ENCODE data around the gene RPS15. TPM values are rescaled to one million over a fixed set of nuclear protein-coding genes. Genes with fewer than 3 reads are reported as not detected.

Gene RPS15
- total and polyA plus RNA-seq, 9 of the 15 experiments (the other 6 are each of a cell fraction or from before 2014, with no cell fraction given), result 605 to 2,791 (median 957) TPM

DNA sequence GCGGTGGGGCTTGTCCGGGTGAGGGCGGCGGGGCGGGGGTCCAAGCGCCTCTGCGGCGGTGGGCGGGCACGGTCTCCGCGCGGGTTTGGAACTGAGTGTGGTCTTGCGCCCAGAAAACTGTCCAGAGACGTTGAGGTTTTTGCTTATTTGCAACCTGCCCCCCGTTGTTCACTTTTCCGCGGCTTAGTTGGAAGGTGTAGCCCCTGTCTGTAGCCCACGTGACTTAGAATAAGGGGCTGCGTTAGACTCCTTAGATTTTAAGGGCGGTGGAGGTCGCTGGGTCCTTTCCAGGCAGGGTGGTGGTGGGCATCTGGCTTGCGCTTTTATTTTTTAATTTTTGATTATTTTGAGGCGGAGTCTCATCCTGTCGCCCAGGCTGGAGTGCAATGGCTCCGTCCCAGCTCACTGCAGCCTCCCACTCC lies 748 bp downstream of the RPS15 start:
- peaks cover 47 to 88% of the 10 kb centered on the region in 2 experiments for H3K4me1 ChIP-seq (replicated peaks in 1 of 2; ENCODE audit: control insufficient read depth in 2 of 2, insufficient read depth in 2 of 2, low read length in 2 of 2)
- peak overlapping the region; percentile 97 for H3K4me2 ChIP-seq (ENCODE audit: insufficient read depth, low read length)
- H3K79me2 ChIP-seq (ENCODE audit: control insufficient read depth, insufficient read depth, low read length), result peaks cover 52% of the 10 kb centered on the region
- CTCF ChIA-PET (ENCODE audit: low intra/inter-chr PET ratio), result no interaction called here
- peak overlapping the region; percentile 70 for H3K4me3 ChIP-seq
- H3K9me1 ChIP-seq (ENCODE audit: control insufficient read depth, insufficient read depth, low read length), result no peaks in the 10 kb centered on the region
- 0% methylated on average over 11 of the region's 26 CpGs for WGBS (ENCODE audit: insufficient coverage, low coverage, missing lambda C conversion rate)
- no TSS peak for BruUV-seq (replicated peaks)
- in situ Hi-C loops (cut with MboI), result no loop called here
- no peak overlapping the region for H2AFZ ChIP-seq (ENCODE audit: low read depth, low read length)
- H3K36me3 ChIP-seq (ENCODE audit: control insufficient read depth, insufficient read depth, low read length), result peaks cover 57% of the 10 kb centered on the region
- ATAC-seq, result peak; percentile 0; the same call in 1 of the 3 replicates
- no peaks in the 10 kb centered on the region for H3K27me3 ChIP-seq (ENCODE audit: control insufficient read depth in 2 of 2, insufficient read depth in 2 of 2, low read length in 2 of 2)
- peak in 1 of 4 experiments; percentile 56 for DNase-seq (ENCODE audit: extremely low read depth in 1 of 4, low spot score in 3 of 4)
- POLR2A ChIA-PET, result interaction anchor here (0.7 to 1.1 kb wide), 2 partner anchors 14 to 19 kb away, joined by 3 read pairs; no protein-coding TSS in a partner anchor
- H3K27ac ChIP-seq (ENCODE audit: extremely low read depth, low read depth, low read length), result peak overlapping the region; percentile 90
- FAIRE-seq, result no peak
- peaks cover 35% of the 10 kb centered on the region for H4K20me1 ChIP-seq (replicated peaks; ENCODE audit: control insufficient read depth, insufficient read depth, low read length)
- peak overlapping the region; percentile 93 to 100 for H3K9ac ChIP-seq (ENCODE audit: insufficient read depth in 1 of 2, low read depth in 2 of 2, low read length in 2 of 2)
- intact Hi-C loops (cut with micrococcal nuclease), result no loop called here
- H3K9me3 ChIP-seq (replicated peaks; ENCODE audit: control insufficient read depth, insufficient read depth, low read depth, low read length), result no peaks in the 10 kb centered on the region
- TF ChIP-seq, protein P1, sequence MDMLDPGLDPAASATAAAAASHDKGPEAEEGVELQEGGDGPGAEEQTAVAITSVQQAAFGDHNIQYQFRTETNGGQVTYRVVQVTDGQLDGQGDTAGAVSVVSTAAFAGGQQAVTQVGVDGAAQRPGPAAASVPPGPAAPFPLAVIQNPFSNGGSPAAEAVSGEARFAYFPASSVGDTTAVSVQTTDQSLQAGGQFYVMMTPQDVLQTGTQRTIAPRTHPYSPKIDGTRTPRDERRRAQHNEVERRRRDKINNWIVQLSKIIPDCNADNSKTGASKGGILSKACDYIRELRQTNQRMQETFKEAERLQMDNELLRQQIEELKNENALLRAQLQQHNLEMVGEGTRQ (CRISPR knock-in tag; IDR thresholded peaks at IDR 0.05), result peak; percentile 68
- TF ChIP-seq, protein P2, sequence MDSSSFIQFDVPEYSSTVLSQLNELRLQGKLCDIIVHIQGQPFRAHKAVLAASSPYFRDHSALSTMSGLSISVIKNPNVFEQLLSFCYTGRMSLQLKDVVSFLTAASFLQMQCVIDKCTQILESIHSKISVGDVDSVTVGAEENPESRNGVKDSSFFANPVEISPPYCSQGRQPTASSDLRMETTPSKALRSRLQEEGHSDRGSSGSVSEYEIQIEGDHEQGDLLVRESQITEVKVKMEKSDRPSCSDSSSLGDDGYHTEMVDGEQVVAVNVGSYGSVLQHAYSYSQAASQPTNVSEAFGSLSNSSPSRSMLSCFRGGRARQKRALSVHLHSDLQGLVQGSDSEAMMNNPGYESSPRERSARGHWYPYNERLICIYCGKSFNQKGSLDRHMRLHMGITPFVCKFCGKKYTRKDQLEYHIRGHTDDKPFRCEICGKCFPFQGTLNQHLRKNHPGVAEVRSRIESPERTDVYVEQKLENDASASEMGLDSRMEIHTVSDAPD (CRISPR knock-in tag; IDR thresholded peaks at IDR 0.05), result no peak
- no peak for TF ChIP-seq ZNF583 (CRISPR knock-in tag; IDR thresholded peaks at IDR 0.05)
- TF ChIP-seq, protein P3, sequence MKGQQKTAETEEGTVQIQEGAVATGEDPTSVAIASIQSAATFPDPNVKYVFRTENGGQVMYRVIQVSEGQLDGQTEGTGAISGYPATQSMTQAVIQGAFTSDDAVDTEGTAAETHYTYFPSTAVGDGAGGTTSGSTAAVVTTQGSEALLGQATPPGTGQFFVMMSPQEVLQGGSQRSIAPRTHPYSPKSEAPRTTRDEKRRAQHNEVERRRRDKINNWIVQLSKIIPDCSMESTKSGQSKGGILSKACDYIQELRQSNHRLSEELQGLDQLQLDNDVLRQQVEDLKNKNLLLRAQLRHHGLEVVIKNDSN (CRISPR knock-in tag; IDR thresholded peaks at IDR 0.05), result peak; percentile 61
- TF ChIP-seq RNF2 (IDR thresholded peaks at IDR 0.05), result no peak
- TF ChIP-seq CHCHD3 (CRISPR knock-in tag; IDR thresholded peaks at IDR 0.05), result no peak
- peak; percentile 51; the same call in 1 of the 2 replicates for TF ChIP-seq ZBTB7A (IDR thresholded peaks at IDR 0.05; ENCODE audit: borderline replicate concordance, control insufficient read depth, low read depth, low read length)
- TF ChIP-seq, protein P4, sequence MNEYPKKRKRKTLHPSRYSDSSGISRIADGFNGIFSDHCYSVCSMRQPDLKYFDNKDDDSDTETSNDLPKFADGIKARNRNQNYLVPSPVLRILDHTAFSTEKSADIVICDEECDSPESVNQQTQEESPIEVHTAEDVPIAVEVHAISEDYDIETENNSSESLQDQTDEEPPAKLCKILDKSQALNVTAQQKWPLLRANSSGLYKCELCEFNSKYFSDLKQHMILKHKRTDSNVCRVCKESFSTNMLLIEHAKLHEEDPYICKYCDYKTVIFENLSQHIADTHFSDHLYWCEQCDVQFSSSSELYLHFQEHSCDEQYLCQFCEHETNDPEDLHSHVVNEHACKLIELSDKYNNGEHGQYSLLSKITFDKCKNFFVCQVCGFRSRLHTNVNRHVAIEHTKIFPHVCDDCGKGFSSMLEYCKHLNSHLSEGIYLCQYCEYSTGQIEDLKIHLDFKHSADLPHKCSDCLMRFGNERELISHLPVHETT (CRISPR knock-in tag; conservative IDR thresholded peaks at IDR 0.05 in 1 of 2, IDR thresholded peaks at IDR 0.05 in 1 of 2), result no peak
- no peak for TF ChIP-seq NCOA6 (IDR thresholded peaks at IDR 0.05)
- TF ChIP-seq, protein P5, sequence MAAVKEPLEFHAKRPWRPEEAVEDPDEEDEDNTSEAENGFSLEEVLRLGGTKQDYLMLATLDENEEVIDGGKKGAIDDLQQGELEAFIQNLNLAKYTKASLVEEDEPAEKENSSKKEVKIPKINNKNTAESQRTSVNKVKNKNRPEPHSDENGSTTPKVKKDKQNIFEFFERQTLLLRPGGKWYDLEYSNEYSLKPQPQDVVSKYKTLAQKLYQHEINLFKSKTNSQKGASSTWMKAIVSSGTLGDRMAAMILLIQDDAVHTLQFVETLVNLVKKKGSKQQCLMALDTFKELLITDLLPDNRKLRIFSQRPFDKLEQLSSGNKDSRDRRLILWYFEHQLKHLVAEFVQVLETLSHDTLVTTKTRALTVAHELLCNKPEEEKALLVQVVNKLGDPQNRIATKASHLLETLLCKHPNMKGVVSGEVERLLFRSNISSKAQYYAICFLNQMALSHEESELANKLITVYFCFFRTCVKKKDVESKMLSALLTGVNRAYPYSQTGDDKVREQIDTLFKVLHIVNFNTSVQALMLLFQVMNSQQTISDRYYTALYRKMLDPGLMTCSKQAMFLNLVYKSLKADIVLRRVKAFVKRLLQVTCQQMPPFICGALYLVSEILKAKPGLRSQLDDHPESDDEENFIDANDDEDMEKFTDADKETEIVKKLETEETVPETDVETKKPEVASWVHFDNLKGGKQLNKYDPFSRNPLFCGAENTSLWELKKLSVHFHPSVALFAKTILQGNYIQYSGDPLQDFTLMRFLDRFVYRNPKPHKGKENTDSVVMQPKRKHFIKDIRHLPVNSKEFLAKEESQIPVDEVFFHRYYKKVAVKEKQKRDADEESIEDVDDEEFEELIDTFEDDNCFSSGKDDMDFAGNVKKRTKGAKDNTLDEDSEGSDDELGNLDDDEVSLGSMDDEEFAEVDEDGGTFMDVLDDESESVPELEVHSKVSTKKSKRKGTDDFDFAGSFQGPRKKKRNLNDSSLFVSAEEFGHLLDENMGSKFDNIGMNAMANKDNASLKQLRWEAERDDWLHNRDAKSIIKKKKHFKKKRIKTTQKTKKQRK (IDR thresholded peaks at IDR 0.05; ENCODE audit: borderline replicate concordance, low read depth, low read length), result no peak
- TF ChIP-seq ZKSCAN8 (CRISPR knock-in tag; IDR thresholded peaks at IDR 0.05), result no peak
- no peak for TF ChIP-seq CBFB (CRISPR knock-in tag; IDR thresholded peaks at IDR 0.05)
- TF ChIP-seq RAD21 (CRISPR knock-in tag; conservative IDR thresholded peaks at IDR 0.05 in 1 of 2, IDR thresholded peaks at IDR 0.05 in 1 of 2), result no peak
- no peak for TF ChIP-seq TCF7 (IDR thresholded peaks at IDR 0.05; ENCODE audit: borderline replicate concordance)

All from K562 (cell line).